ENCODE results near the gene COX5A.

The COX5A gene

GRCh38 chr15:74937590-74938371 is at the start of gene COX5A:
TSS of gene COX5A (minus strand) at chr15:74938073. CDS start at chr15:74938014, 59 bp downstream.
- no peak for DNase-seq

- DNase-seq = no peak
These were observed 45.9 kb upstream of the COX5A start for GRCh38 chr15:74983725-74984231.

- DNase-seq = no peak
These were observed 44.3 kb upstream of the COX5A start for GRCh38 chr15:74982183-74982582.

- no peak for DNase-seq
These were observed 40.6 kb upstream of the COX5A start for GRCh38 chr15:74978503-74978902.

- no peak for DNase-seq
These were observed 40.2 kb upstream of the COX5A start for GRCh38 chr15:74978077-74978476.

GRCh38 chr15:74977599-74977998 is 39.7 kb upstream of the COX5A start:
- no peak for DNase-seq

GRCh38 chr15:74976159-74976558 is 38.3 kb upstream of the COX5A start:
- DNase-seq = no peak

- no peak for DNase-seq
These were observed 29.8 kb upstream of the COX5A start for GRCh38 chr15:74967670-74968069.

GRCh38 chr15:74964794-74965193 is 26.9 kb upstream of the COX5A start:
- DNase-seq = no peak

- no peak for DNase-seq
These were observed 25.3 kb upstream of the COX5A start for GRCh38 chr15:74963213-74963612.

- no peak for DNase-seq
These were observed 24.8 kb upstream of the COX5A start for GRCh38 chr15:74962671-74963070.

GRCh38 chr15:74962219-74962618 is 24.3 kb upstream of the COX5A start:
- no peak for DNase-seq

- no peak for DNase-seq
These were observed 23.7 kb upstream of the COX5A start for GRCh38 chr15:74961616-74962015.

- DNase-seq = no peak
These were observed 23.2 kb upstream of the COX5A start for GRCh38 chr15:74960995-74961588.

GRCh38 chr15:74960286-74960685 is 22.4 kb upstream of the COX5A start:
- no peak for DNase-seq

GRCh38 chr15:74959586-74959939 is 21.7 kb upstream of the COX5A start:
- DNase-seq = no peak

GRCh38 chr15:74958908-74959585 is 21.2 kb upstream of the COX5A start:
- DNase-seq = no peak

- DNase-seq = no peak
These were observed 20.5 kb upstream of the COX5A start for GRCh38 chr15:74958320-74958907.

GRCh38 chr15:74957476-74958035 is 19.7 kb upstream of the COX5A start:
- no peak for DNase-seq

- no peak for DNase-seq
These were observed 19.0 kb upstream of the COX5A start, which contains the start of gene RPP25 for GRCh38 chr15:74956648-74957475. TSS of gene RPP25 (minus strand) at chr15:74956772. CDS start at chr15:74956583, 189 bp downstream.

- DNase-seq = no peak
These were observed 18.1 kb upstream of the COX5A start for GRCh38 chr15:74955796-74956647.

Data from 8988T (cell line).